Ovary (tissue), 9 donors: Measurements from ENCODE around the gene HCAR1. TPM values are rescaled to one million over a fixed set of nuclear protein-coding genes. Genes with fewer than 3 reads are reported as not detected.

Experiments
- DNase-seq, 5 donors: peaks; one replicate each; pipeline ENCODE4 v3.0.0-alpha.2; 2019 to 2020
- H3K27ac ChIP-seq, 2 donors: fragments of 200-600 bp; one replicate each; pipeline versions ENCODE4 v1.5.1 to v1.8.0; 2019 to 2022
- H3K27me3 ChIP-seq: fragments of 200-600 bp; one replicate; pipeline ENCODE4 v1.8.0; 2022
- H3K36me3 ChIP-seq: fragments of 200-600 bp; sonication (generic); one replicate; pipeline ENCODE4 v1.5.1; 2019
- H3K4me1 ChIP-seq: one replicate; pipeline ENCODE4 v1.8.1; 2013; ENCODE audit warnings: mild to moderate bottlenecking, moderate library complexity; ENCODE audit not compliant: insufficient read depth
- H3K4me3 ChIP-seq: fragments of 200-600 bp; sonication (generic); one replicate; pipeline ENCODE4 v1.5.1; 2017
- H3K9me3 ChIP-seq, 2 donors: fragments of 200-600 bp in 1 of 2; sonication (generic) in 1 of 2; one replicate each; pipeline versions ENCODE4 v1.5.1 to v1.8.1; 2013 to 2019; ENCODE audit warnings: mild to moderate bottlenecking in 1 of 2, moderate library complexity in 1 of 2
- EP300 ChIP-seq: sonication (generic); formaldehyde crosslinking; IDR thresholded peaks from one replicate; pipeline ENCODE4 v1.6.1; 2017; ENCODE audit warnings: antibody characterized with exemption
- POLR2A ChIP-seq: fragments of 450-650 bp; IDR thresholded peaks from one replicate; pipeline ENCODE4 v1.6.1; 2017; ENCODE audit warnings: antibody characterized with exemption, mild to moderate bottlenecking, moderate library complexity
- WGBS, 3 donors: extraction: QIAGEN DNeasy Blood & Tissue Kit in 1 of 3; methylation state at CpG; one replicate each; pipeline versions ENCODE4 v1.1.5 to v1.1.7; 2013 to 2017; 5-methylcytosine and 5-hydroxymethylcytosine counted together
- intact Hi-C, 4 donors: fragments of 100-400 bp; cut with DNase I; formaldehyde crosslinking; loops; one replicate each; pipeline versions ENCODE4 v1.11.0 to v1.15.1; 2022 to 2023
- polyA plus RNA-seq, 2 donors: library from polyadenylated mRNA; stranded (reverse); fragments of 200-250 nt in 1 of 2; fragments of 350-450 nt in 1 of 2; fragmentation: Illumina TruSeq in 1 of 2; extraction: RNeasy Lipid Tissue Mini Kit (QIAGEN cat#74804) in 1 of 2; gene quantifications; one replicate each; pipeline ENCODE4 v1.2.3, GENCODE V29; 2013 to 2014
- total RNA-seq, 7 donors: library from RNA; depleted of rRNA in 2 of 7; stranded (reverse); fragments of >200 nt in 2 of 7; fragmentation: NEBNext Ultra II Directional in 3 of 7; extraction: Animal tissue kit (Norgen Biotek cat#: 25700) in 3 of 7; gene quantifications; one replicate each; pipeline versions ENCODE4 v1.1.0 to v1.2.4, GENCODE V29; 2016 to 2023
- TF ChIP-seq, protein P1 (sequence below), 3 donors: fragments of 450-650 bp in 2 of 3; fragments of 200-600 bp in 1 of 3; IDR thresholded peaks; one replicate each; pipeline versions ENCODE4 v1.5.1 to v1.8.0; 2016 to 2022; ENCODE audit warnings: antibody characterized with exemption in 3 of 3, mild to moderate bottlenecking in 1 of 3
- donor health status: DM: no; HTN: no; CAD: no; lungs with moderate emphysema.
- donor health status: DM: no; HTN: no; CAD: no.
- donor health status: Bipolar disorder and iron deficiency.
- donor health status: DM: yes; HTN: yes; CAD: no.
- donor health status: DM: no; HTN: no; CAD: no.
- donor health status: DM: yes; HTN: yes; CAD: no.

The HCAR1 gene
- total and polyA plus RNA-seq, 9 donors, result 0.10 to 2.6 (median 0.53) TPM; not detected in 1

DNA sequence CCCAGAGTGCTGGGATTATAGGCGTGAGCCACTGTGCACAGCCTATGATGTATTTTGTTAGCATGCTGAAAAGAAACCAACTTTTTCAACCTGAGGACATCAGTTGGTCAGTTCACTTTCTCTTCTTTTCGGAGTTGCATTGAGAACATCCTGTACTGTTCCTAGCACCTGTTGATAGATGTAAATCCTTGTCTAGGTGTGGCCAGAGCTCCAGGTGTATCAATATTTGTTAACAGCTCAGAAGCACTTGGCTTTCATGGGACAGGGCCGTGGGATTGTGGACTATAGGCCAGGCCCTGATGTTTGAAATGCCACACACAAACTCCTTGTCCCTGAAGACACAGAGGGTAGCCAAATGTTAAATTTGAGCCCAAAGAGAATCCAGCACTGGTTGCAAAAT lies 42.4 kb downstream of the HCAR1 start:
- intact Hi-C loops, result no loop called here
- DNase-seq, result no peak
- Histone ChIP-seq H3K9me3 (no peaks in the 10 kb centered on the region), H3K4me1 (no peaks in the 10 kb centered on the region), H3K27me3 (no peaks in the 10 kb centered on the region), H3K36me3 (no peaks in the 10 kb centered on the region), H3K4me3 (no peak overlapping the region), H3K27ac (no peak overlapping the region)
- 89 to 95% (median 93%) methylated on average over 3 of the region's 3 CpGs for WGBS, 3 donors
- TF ChIP-seq, protein P1, sequence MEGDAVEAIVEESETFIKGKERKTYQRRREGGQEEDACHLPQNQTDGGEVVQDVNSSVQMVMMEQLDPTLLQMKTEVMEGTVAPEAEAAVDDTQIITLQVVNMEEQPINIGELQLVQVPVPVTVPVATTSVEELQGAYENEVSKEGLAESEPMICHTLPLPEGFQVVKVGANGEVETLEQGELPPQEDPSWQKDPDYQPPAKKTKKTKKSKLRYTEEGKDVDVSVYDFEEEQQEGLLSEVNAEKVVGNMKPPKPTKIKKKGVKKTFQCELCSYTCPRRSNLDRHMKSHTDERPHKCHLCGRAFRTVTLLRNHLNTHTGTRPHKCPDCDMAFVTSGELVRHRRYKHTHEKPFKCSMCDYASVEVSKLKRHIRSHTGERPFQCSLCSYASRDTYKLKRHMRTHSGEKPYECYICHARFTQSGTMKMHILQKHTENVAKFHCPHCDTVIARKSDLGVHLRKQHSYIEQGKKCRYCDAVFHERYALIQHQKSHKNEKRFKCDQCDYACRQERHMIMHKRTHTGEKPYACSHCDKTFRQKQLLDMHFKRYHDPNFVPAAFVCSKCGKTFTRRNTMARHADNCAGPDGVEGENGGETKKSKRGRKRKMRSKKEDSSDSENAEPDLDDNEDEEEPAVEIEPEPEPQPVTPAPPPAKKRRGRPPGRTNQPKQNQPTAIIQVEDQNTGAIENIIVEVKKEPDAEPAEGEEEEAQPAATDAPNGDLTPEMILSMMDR (IDR thresholded peaks at IDR 0.05), result no peak
- TF ChIP-seq POLR2A (no peak), EP300 (no peak)

DNA sequence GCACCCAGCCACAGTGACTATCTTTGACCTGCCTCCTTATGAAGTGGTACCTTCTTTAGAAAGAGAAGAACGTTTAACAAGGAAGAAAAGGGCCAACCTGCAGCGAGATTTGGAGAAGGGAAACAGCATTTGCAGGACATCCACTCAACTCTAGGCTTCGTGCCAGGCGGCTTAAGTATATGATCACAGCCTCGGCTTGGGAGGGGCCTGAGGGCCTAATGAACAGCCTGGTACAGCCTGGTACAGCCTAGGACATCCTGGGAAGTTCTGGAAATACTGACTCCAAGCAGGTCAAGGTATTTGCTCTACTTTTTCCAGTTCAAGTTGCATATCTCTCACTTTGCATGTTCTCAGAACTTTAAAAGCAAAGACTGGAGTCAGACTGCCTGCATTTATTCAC lies 43.6 kb downstream of the HCAR1 start:
- H3K4me3 ChIP-seq, result no peak overlapping the region
- no peak for DNase-seq
- no peaks in the 10 kb centered on the region for H3K9me3 ChIP-seq
- H3K27ac ChIP-seq, result no peak overlapping the region
- H3K36me3 ChIP-seq, result no peaks in the 10 kb centered on the region
- TF ChIP-seq POLR2A (no peak), EP300 (no peak)
- TF ChIP-seq, protein P1 (IDR thresholded peaks at IDR 0.05), result no peak
- no peaks in the 10 kb centered on the region for H3K27me3 ChIP-seq
- WGBS, 3 donors, result 49 to 58% (median 55%) methylated on average over 5 of the region's 5 CpGs
- intact Hi-C loops, result no loop called here
- H3K4me1 ChIP-seq, result no peaks in the 10 kb centered on the region

DNA sequence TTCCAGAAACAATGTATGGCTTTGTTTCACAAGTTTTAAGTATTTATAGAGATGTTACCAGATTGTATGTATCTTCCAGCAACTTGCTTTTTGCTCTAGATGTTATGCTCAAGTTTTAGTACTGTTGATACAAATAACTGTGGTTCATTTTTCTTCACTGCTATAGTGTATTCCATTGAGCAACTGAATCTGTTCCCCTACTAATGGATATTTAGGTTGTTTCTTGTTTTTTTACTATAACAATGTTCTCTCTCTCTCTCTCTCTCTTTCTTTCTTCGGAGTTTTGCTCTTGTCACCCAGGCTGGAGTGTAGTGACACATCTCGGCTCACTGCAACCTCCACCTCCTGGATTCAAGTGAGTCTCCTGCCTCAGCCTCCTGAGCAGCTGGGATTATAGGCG lies 44.1 kb downstream of the HCAR1 start:
- no peaks in the 10 kb centered on the region for H3K9me3 ChIP-seq
- TF ChIP-seq, protein P1 (IDR thresholded peaks at IDR 0.05), result no peak
- TF ChIP-seq POLR2A (no peak), EP300 (no peak)
- DNase-seq, result no peak
- 80 to 92% (median 89%) methylated on average over 3 of the region's 3 CpGs for WGBS, 3 donors
- no peak overlapping the region for H3K4me3 ChIP-seq
- H3K27ac ChIP-seq, result no peak overlapping the region
- H3K4me1 ChIP-seq, result no peaks in the 10 kb centered on the region
- H3K27me3 ChIP-seq, result no peaks in the 10 kb centered on the region
- intact Hi-C loops, result no loop called here
- no peaks in the 10 kb centered on the region for H3K36me3 ChIP-seq

DNA sequence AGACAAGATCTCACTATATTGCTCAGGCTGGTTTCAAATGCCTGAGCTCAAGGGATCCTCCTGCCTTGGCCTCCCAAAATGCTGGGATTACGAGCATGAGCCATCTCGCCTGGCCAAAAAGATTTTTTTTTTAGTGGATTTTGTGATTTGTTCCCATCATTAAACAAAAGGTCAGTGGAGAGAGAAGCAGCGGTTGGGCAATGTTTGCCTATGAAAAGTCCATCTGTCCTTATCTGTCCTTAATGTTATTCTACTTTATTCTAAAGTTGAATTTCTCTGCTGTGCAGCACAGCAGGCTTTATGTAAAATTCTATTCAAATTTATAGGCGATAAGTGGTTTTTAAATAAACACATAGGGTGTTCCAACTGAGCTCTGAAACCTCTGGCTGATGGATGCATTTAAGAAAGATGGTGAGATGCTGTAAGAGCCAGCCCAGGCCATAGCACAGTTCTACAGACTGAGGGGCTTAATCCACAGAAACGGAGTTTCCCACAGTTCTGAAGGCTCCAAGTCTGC lies 46.3 kb downstream of the HCAR1 start:
- Histone ChIP-seq H3K27ac (no peak overlapping the region), H3K9me3 (no peaks in the 10 kb centered on the region), H3K27me3 (no peaks in the 10 kb centered on the region), H3K4me3 (no peak overlapping the region), H3K4me1 (no peaks in the 10 kb centered on the region), H3K36me3 (no peaks in the 10 kb centered on the region)
- TF ChIP-seq, protein P1 (IDR thresholded peaks at IDR 0.05), result no peak
- TF ChIP-seq POLR2A (no peak), EP300 (no peak)
- WGBS, 3 donors, result 67 to 71% (median 70%) methylated on average over 5 of the region's 5 CpGs
- DNase-seq, result no peak
- intact Hi-C loops, result no loop called here
